Measurements from ENCODE around the gene NFS1. TPM values are rescaled to one million over a fixed set of nuclear protein-coding genes. Genes with fewer than 3 reads are reported as not detected.

The NFS1 gene
- polyA plus RNA-seq, 1 of the 3 experiments (the other 2 are of a cell fraction) = 75.6 TPM

DNA sequence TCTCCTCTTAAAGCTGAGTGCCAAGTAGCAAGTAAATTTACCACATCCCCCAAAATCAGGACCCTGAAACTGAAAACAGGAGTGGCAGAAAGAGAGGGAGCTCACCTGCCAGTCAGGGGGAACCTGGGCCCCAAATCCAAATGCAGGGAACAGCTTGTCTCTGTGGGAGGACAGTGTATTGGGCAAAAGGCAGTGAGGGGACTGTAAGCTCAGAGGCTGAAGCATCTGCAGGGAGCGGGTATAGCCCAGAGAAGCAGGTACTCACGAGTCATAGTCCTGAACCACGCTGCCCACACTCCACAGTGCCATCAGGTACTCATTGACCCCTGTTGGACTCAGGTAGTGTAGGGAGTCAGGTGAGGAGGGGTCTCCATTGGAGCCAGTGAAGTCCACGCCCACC lies 68.5 kb downstream of the NFS1 start:
- ChIA-PET CTCF (interaction anchor here (1.1 to 5.2 kb wide), 3 partner anchors 11 to 18 kb away, joined by 3 to 42 read pairs (median 3); no protein-coding TSS in a partner anchor), POLR2A (no interaction called here)
- Histone ChIP-seq H3K9me2 (no peaks in the 10 kb centered on the region), H3K4me1 (ENCODE audit: control insufficient read depth in 1 of 2, insufficient read depth in 2 of 2, low read depth in 1 of 2, low read length in 1 of 2) (no peaks in the 10 kb centered on the region), H2AFZ (ENCODE audit: low read depth) (no peak overlapping the region), H3K27ac (ENCODE audit: low read depth in 2 of 2, low read length in 1 of 2) (no peak overlapping the region), H3K36me3 (replicated peaks in 1 of 2; ENCODE audit: control insufficient read depth in 1 of 2, insufficient read depth in 2 of 2, low read length in 1 of 2) (peaks cover 34 to 51% of the 10 kb centered on the region in 2 experiments), H4K20me1 (ENCODE audit: insufficient read depth) (peaks cover 29% of the 10 kb centered on the region), H3K27me3 (ENCODE audit: insufficient read depth) (no peaks in the 10 kb centered on the region), H3K79me2 (ENCODE audit: insufficient read depth) (peaks cover 33% of the 10 kb centered on the region), H3F3A (replicated peaks; ENCODE audit: insufficient read depth) (peaks cover 10% of the 10 kb centered on the region), H3K9me3 (no peaks in the 10 kb centered on the region), H3K9ac (no peak overlapping the region), H3K4me3 (ENCODE audit: low read depth in 2 of 2, low read length in 1 of 2) (no peak overlapping the region), H3K4me2 (no peak overlapping the region)
- 80% methylated on average over 1 of the region's 4 CpGs for WGBS (ENCODE audit: low lambda C conversion rate)
- TF ChIP-seq JUND (IDR thresholded peaks at IDR 0.05) = no peak
- TF ChIP-seq, protein P1, sequence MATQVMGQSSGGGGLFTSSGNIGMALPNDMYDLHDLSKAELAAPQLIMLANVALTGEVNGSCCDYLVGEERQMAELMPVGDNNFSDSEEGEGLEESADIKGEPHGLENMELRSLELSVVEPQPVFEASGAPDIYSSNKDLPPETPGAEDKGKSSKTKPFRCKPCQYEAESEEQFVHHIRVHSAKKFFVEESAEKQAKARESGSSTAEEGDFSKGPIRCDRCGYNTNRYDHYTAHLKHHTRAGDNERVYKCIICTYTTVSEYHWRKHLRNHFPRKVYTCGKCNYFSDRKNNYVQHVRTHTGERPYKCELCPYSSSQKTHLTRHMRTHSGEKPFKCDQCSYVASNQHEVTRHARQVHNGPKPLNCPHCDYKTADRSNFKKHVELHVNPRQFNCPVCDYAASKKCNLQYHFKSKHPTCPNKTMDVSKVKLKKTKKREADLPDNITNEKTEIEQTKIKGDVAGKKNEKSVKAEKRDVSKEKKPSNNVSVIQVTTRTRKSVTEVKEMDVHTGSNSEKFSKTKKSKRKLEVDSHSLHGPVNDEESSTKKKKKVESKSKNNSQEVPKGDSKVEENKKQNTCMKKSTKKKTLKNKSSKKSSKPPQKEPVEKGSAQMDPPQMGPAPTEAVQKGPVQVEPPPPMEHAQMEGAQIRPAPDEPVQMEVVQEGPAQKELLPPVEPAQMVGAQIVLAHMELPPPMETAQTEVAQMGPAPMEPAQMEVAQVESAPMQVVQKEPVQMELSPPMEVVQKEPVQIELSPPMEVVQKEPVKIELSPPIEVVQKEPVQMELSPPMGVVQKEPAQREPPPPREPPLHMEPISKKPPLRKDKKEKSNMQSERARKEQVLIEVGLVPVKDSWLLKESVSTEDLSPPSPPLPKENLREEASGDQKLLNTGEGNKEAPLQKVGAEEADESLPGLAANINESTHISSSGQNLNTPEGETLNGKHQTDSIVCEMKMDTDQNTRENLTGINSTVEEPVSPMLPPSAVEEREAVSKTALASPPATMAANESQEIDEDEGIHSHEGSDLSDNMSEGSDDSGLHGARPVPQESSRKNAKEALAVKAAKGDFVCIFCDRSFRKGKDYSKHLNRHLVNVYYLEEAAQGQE (IDR thresholded peaks at IDR 0.05; ENCODE audit: low read depth, low read length) = no peak
- no peak for TF ChIP-seq TEAD4 (IDR thresholded peaks at IDR 0.05; ENCODE audit: borderline replicate concordance, insufficient read depth)
- TF ChIP-seq FOXJ3 (CRISPR knock-in tag; IDR thresholded peaks at IDR 0.05) = no peak
- no peak for TF ChIP-seq SIN3A (IDR thresholded peaks at IDR 0.05; ENCODE audit: borderline replicate concordance, low read depth, low read length)
- TF ChIP-seq, protein P2, sequence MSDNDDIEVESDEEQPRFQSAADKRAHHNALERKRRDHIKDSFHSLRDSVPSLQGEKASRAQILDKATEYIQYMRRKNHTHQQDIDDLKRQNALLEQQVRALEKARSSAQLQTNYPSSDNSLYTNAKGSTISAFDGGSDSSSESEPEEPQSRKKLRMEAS (IDR thresholded peaks at IDR 0.05; ENCODE audit: low read depth) = no peak
- no peak for DNase-seq

DNA sequence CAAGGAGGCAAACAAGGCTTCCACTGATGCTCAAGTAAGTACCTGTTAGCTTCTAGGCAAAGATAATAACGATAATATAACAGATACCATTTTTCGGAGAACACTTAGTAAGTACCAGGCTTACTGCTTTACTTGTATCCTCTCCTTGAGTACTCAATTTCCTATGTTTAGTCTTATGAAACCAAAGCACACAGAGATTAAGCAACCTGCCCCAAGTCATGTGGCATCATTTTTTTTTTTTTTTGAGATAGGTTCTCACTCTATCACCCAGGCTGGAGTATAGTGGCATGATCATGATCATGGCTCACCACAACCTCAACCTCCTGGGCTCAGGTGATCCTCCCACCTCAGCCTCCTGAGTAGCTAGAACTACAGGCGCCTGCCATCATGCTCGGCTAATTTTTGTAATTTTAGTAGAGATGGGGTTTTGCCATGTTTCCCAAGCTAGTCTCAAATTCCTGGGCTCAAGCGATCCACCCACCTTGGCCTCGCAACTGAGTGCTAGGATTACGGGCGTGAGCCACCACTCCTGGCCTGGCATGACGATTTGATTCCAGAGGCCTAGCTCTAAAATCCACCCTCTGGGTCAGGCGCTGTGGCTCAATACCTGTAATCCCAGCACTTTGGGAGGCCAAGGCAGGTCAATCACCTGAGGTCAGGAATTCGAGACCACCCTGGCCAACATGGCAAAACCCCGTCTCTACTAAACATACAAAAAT lies 69.6 kb downstream of the NFS1 start:
- H3K9me3 ChIP-seq = no peaks in the 10 kb centered on the region
- H3K9me2 ChIP-seq = no peaks in the 10 kb centered on the region
- no peak for DNase-seq
- peaks cover 39 to 53% of the 10 kb centered on the region in 2 experiments for H3K36me3 ChIP-seq (replicated peaks in 1 of 2; ENCODE audit: control insufficient read depth in 1 of 2, insufficient read depth in 2 of 2, low read length in 1 of 2)
- no peaks in the 10 kb centered on the region for H3K27me3 ChIP-seq (ENCODE audit: insufficient read depth)
- no peak for TF ChIP-seq CHD2 (IDR thresholded peaks at IDR 0.05; ENCODE audit: low read length, partially characterized antibody)
- TF ChIP-seq TCF12 (IDR thresholded peaks at IDR 0.05) = no peak
- TF ChIP-seq GABPA (IDR thresholded peaks at IDR 0.05; ENCODE audit: low read depth) = no peak
- no peak for TF ChIP-seq TAF1 (IDR thresholded peaks at IDR 0.05; ENCODE audit: borderline replicate concordance, low read depth, low read length)
- no peak for TF ChIP-seq EZH2phosphoT487 (IDR thresholded peaks at IDR 0.05; ENCODE audit: borderline replicate concordance, low read depth)
- no peak for TF ChIP-seq JUND (IDR thresholded peaks at IDR 0.05)
- no peak for TF ChIP-seq SIN3A (IDR thresholded peaks at IDR 0.05; ENCODE audit: borderline replicate concordance, low read depth, low read length)
- TF ChIP-seq, protein P1 (IDR thresholded peaks at IDR 0.05; ENCODE audit: low read depth, low read length) = no peak
- TF ChIP-seq POLR2AphosphoS5 (IDR thresholded peaks at IDR 0.05; ENCODE audit: low read depth, low read length) = no peak
- no peak for TF ChIP-seq ZBTB33 (IDR thresholded peaks at IDR 0.05; ENCODE audit: borderline replicate concordance, low read depth)
- no peak for TF ChIP-seq GATA2 (CRISPR knock-in tag; IDR thresholded peaks at IDR 0.05)
- TF ChIP-seq FOXM1 (IDR thresholded peaks at IDR 0.05; ENCODE audit: low read depth) = no peak
- TF ChIP-seq NFIC (IDR thresholded peaks at IDR 0.05; ENCODE audit: borderline replicate concordance) = no peak
- TF ChIP-seq TEAD4 (IDR thresholded peaks at IDR 0.05; ENCODE audit: borderline replicate concordance, insufficient read depth) = no peak
- TF ChIP-seq MEF2A (IDR thresholded peaks at IDR 0.05; ENCODE audit: borderline replicate concordance, low read depth) = no peak
- no peak overlapping the region for H3K9ac ChIP-seq
- peaks cover 19% of the 10 kb centered on the region for H4K20me1 ChIP-seq (ENCODE audit: insufficient read depth)
- ChIA-PET POLR2A (no interaction called here), CTCF (interaction anchor here (5.2 kb wide), 1 partner anchor 10 kb away, joined by 42 read pairs; no protein-coding TSS in a partner anchor)
- H2AFZ ChIP-seq (ENCODE audit: low read depth) = no peak overlapping the region
- H3K4me2 ChIP-seq = no peak overlapping the region
- H3K4me3 ChIP-seq (ENCODE audit: low read depth in 2 of 2, low read length in 1 of 2) = no peak overlapping the region
- H3F3A ChIP-seq (replicated peaks; ENCODE audit: insufficient read depth) = peaks cover 10% of the 10 kb centered on the region
- WGBS (ENCODE audit: low lambda C conversion rate) = 95% methylated on average over 11 of the region's 12 CpGs
- no peaks in the 10 kb centered on the region for H3K4me1 ChIP-seq (ENCODE audit: control insufficient read depth in 1 of 2, insufficient read depth in 2 of 2, low read depth in 1 of 2, low read length in 1 of 2)
- peaks cover 22% of the 10 kb centered on the region for H3K79me2 ChIP-seq (ENCODE audit: insufficient read depth)
- H3K27ac ChIP-seq (ENCODE audit: low read depth in 2 of 2, low read length in 1 of 2) = no peak overlapping the region
